GM19468 (cell line): Measurements from ENCODE around the gene ELFN1.

Source experiments
- ATAC-seq: cut with Tn5 transposase; IDR thresholded peaks from one replicate; pipeline ENCODE4 v1.9.1; 2021; ENCODE audit warnings: mild to moderate bottlenecking, moderate library complexity, moderate number of reproducible peaks; ENCODE audit not compliant: unreplicated experiment; ENCODE audit errors: extremely low read depth

The ELFN1 gene

DNA sequence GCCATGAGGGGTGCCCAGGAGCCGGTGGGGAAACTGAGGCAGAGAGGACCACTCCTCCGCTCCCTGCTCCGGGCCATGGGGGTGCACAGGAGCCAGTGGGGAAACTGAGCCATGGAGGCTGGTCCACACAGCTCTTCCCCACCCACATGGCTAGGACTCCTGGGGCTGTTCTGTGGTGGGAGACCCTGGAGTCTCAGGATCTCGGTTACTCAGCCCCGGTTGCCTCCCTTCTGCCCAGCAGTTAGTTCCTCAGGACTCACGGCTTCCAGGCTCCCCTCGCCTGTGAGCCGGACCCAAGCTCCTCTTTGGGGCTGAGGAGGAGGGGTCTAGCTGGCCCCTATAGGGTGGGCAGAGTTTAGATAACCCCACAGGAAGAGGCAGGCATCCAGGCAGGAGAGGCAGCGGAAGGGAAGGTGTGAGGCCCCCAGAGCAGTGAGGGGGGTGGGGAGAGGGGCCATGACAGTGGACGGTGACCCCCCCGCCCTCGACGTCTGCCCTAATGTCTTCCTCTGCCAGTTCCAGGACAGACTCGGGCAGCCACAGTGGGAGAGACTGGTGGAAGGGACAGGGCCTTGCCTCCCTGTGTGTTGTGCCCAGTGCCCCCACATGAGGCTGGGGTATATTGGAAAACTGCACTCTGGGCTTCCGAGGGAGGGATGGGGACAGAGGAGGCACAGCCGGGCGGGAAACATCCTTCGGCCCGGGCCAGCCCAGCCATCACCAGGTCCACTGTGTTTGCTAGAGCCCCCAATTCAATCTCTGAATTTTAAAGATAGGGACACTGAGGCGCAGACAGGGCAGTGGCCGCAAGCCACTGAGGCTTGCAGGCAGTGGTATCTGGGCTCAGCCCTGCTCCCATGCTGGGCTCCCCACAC is 4.3 kb downstream of the ELFN1 start:
- ATAC-seq, result no peak

DNA sequence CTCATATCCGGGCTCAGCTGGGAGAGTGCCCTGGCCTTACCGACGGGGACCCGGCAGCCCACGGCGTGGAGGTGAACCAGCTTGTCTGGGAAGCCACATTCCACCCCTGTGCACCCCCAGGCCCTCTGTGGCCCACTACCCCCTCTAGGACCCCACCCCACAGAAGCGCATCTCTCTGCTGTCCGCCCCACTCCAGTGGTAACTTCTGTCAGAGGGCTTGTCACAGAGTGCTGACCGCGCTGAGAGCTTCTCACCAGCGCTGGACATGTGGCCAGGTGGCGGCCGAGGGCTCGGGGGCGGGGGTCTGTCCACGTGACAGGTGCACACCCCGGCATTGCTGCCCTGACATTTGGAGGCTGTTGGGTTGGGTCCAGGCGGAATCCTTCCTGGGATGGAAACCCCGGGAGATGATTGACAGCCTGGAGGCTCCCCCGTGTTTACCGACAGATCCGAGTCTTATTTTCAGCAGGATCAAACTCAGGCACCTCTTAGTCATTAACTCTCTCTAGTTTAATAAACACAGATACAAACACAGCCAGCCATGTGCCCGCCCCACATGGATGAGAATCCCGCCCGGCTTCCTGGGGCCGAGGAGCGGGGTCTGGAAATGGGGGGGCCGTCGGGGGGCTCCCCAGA is 5.1 kb downstream of the ELFN1 start:
- ATAC-seq, result no peak

DNA sequence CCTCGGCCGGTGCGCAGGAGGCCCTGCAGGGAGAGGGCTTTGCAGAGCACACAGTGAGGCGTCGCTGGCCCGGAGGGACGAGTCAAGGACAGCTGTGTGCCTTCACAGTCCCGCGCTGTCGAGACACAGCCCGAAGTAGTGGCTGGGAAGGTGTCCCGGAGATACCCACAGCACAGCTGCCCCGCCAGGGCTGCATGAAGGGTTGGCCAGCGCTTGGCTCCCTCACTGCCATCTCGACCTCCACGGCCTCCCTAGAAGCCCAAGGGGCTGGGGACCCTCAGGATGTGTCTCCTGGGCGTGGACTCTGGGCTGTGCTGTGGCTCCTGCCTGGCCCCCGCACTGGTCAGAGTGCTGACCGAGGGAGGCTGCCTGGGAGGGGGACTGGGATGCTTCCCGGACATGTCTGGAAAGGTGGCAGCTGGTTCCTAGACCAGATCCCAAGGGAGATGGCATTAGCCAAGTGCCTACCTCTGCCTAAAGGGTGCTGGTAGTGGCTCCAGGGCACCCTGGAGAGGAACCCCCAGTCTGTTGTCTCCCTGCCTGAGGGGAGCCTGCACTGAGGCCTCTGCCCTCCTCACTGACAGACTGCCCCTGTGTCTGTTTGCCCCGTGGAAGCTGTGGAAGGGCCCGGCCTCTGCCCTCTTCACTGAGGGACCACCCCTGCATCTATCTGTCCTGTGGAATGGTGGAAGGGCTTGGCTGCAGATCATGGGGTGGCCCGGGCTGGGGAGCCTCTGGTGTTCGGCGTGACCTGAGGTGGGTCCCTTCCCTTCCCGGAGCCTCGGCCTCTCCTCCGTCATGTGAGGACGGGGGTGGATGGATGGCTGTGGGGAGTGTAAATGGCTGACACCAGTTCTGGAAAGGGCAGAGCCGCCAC is 5.8 kb downstream of the ELFN1 start:
- ATAC-seq, result no peak

DNA sequence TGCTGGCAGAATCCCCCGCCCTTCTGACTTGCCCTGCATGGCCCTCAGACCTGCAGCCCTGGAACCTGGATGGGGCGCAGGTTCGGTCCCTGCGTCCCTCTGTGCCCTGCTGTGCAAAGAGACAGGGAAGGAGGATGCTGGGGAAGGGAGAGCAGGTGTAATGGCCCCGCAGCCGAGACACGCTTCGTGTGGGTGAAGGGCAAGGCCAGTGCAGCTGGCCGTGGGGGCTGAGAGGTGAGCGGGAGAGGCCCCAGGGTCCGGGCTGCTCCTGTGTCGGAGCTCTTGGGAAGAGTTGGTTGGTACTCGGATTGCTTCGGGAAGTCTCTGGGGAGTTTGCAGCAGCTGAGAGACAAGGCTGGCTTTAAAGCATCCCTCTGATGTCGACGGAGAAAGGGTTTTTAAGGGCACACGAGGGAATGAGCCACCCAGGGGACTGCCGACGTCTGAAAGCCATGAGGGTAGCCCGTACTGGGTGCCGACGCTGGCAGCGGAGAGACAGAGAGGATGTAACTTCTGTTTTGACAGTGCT is 6.5 kb downstream of the ELFN1 start:
- ATAC-seq, result no peak

DNA sequence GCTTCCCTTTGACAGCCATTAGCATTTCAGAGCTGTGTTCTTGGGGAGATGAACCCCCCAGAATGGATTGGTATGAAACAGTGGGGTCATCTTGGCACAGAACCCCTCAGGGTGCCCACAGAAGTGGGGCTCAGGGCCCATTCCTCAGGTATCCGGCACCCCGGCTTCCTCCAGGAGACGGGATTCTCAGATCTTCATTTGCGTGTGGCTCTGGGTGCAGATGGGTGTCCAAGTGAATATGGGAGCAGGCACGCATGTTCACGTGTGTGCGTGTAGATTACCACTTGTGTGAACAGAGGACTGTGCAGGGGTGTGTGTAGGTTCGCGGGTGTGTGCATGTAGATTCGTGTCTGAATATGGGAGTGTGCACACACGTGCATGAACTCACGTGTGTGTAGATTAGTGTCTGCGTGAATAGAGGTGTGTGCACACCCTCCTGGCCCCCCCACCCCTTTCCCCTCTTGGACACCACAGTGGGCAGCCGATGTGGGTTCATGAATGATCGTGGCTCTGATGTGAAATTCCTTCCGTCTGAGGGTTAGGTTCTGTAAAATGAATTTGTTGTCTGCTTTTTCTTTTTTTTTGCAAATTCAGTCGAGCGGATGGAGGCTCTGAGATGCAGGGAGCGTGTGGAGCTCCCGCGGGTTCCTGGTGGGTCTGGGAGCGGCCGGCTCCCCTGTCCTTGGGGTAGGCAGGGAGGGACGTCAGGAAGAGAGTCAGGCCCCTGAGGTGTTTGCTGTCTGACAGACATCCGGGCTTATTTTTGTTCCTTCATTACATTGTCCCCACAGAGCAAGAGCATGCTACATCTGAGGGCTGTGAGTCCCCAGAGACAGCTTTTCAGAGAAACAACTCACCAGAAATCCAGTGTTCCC is 7.4 kb downstream of the ELFN1 start:
- ATAC-seq, result no peak

DNA sequence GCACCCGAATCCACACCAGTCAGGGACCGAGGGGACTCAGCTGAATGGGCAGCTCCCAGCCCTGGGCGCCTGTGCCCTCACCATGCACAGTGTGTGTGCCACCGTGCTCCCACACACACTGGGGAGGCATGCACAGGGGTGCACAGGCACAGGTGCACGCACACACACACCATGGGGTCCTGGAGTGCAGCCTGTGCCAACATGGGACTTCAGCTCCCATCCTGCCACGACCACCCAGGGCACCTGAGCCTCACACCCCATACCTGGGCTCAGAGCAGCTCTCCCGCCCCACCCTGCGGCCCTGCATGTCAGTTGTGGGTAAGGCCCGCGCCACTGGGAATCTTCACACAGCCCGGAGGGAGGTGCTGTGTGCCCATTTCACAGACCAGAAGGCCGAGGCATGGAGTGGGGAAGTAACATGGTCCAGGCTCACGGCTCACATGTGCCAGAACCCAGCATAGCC is 8.0 kb downstream of the ELFN1 start:
- no peak for ATAC-seq

DNA sequence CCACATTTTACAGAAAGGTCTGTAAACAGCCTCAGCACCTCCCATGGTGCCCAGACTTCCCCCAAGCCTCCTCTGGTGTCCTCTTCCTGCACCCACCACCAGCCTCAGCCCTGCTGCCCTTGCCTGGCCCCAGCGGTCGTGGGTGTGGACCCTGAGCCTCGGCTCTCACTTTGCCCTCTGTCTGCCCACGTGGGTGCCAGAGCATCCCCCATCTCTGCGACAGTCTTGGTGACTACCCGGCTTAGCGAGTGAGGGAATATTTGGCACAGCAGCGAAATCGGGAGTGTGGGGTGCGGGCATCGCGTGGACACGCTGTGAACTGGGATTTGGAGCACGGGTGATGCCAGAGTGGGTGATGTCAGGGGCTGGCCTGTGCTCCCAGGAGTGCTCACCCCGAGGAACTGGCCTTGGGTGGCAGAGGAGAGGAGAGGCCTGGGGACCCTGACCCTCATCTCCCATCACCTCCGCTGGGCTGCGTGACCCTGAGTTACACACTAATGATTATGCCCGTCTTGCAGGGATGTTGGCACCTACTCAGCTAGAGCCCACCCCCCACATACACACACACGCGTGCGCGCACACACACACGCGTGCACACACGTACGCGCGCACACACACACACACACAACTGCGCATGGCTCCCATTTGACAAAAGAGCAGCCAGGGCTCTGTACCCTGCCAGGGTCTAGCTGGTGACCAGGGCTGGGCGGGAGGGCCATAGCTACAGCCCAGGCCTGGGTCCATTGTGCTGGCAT is 8.7 kb downstream of the ELFN1 start:
- no peak for ATAC-seq

DNA sequence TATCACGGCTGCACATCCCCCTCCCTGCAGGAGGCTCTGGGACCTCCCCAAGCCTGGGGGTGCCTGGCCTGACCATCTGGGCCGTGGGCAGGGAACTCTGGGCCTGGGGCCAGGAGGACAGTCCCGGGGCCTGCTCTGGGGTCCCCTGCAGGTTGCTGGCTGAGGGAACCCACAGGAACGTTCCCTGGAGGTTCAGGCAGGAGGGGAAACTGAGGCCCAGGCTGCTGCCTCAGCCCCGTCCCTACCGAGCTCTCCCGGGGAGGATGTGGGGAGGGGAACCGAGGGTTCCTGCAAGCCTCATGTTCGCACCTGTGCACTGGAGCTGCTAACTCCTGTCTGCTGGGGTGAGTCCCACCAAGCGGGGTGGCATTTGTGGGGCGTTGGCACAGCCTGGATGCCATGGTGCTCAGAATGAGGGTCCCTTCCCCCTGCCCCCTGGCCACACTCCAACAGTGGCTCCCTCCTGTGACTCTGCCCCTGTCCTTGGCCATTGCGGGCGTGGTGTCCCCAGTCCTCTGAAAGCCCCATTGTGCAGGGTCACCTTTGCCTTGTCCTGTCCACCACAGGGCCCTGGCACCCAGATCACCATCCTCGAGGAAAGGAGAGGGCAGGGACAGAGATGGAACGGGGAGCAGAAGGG is 9.4 kb downstream of the ELFN1 start:
- no peak for ATAC-seq

DNA sequence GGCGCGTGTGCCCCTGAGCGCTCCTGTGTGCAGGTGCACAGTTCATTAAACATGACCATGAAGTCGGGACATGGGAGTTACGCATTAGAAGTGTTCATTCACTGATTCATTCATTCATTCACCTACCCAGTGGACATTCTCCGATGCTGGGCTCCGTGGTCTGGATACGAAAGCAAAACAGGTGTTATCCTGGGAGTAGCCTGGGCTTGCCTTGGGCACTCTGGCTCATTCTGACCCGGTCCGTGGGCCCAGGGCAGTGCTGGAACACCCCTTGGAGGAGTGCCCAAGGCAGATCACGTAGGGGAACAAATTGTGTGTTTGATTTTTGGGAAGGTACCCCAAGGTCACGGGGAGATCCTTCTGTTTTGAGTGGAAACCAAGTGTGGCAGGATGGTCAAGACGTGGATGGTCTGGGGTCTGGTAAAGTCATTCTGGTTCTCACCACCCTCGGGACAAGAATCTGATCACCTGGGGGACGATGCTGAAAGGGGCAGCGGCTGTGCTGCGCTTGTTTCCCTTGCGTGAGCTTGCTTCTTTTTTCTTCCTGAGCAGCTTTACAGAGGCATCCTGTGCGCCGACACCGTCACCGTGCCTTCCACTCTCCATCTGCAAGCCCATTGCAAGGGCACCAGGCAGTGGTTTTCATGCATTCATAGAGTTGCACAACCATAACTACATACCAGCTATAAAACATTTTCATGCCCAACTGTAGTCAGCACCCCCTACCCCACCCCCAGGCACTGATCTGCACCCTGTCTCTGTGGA is 10.1 kb downstream of the ELFN1 start:
- ATAC-seq, result no peak

DNA sequence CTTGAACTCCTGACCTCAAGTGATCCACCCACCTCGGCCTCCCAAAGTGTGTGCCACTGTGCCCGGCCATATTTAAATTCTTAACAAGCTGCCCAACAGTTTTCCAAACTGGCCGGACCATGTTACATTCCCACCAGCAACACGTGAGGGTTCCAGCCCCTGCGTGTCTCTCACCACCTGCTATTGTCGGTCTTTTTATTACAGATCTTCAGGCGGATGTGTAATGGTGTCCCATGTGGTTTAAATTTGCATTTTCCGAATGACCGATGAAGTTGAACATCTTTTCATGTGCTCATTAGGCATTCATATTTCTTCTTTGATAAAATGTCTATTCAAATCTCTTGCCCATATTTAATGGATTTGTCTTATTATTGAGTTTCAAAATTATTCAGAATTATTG is 11.5 kb downstream of the ELFN1 start:
- ATAC-seq, result no peak

DNA sequence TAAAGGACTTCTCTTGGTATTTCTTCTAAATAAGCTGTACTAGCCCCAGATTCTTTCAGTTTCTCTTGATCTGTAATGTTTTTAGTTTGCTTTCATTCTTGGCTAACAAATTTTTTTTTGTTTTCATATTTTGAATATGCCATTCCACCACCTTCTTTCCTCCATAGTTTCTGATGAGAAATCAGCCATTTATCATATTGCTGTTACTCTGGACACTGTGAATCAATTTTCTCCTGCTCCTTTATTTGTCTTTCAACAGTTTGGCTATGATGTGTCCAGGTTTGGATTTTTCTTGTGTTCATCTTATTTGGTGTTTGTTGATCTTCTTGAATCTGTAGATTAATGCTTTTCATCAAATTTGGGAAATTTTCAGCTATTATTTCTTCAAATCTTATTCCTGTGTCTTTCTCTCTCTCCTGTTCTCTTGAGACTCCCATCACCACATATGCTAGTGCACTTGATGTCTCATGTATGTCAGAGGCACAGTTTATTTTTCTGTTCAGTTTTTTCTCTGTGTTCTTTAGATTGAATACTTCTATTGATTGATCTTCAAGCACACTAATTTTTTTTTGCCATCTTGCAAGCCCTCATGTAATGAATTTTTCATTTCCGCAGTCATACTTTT is 15.0 kb downstream of the ELFN1 start:
- no peak for ATAC-seq

DNA sequence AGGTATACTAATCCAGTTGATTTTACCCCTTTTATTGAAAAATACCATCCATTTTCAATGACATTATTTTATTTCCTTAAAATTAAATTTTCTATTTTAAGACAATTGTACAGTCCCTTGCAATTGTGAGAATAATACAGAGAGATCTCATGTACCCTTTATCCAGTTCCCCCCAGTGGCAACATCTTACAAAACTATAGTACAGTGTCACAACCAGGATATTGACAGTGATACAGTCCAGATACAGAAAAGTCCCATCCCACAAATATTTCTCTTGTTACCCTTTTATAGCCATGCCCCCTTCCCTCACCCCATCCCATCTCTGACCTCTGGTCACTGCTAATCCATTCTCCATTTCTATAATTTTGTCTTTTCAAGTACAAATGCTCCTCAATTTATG is 18.5 kb downstream of the ELFN1 start:
- ATAC-seq, result no peak

DNA sequence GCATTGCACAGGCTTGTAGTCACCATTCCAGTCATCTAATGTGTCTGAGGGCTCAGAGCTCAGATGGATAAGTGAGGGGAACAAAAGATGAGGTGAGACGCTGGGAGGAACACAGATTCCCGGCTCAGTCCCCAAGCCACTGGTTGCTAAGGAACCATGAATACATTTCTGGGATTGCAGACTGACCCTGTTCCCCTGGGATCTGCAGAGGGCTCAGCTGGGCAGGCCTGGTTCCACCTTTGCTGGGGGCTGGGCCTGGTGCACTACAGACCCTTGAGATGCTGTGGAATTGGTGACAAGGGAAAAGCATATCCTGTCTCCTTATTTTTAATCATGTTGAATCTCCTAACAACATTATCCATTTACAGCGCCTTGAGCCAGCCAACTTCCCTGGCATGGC is 19.2 kb downstream of the ELFN1 start:
- no peak for ATAC-seq

DNA sequence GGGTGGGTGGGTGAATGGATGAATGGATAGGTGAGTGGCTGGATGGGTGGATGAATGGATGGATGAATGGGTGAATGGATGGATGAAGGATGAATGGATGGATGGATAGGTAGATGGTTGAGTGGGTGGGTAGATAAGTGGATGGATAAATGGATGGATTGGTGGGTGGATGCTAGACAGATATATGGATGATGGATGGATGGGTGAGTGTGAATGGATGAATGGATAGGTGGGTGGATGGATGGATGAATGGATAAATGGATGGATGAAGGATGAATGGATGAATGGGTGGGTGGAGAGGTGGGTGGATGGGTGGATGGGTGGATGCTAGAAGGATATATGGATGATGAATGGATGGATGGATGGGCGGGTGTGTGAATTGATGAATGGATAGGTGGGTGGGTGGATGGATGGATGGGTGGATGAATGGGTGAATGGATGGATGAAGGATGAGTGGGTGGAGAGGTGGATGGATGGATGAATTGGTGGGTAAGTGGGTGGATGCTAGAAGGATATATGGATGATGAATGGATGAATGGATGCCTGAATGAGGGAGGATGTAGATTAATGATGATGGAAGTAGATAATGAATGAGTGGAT is 20.4 kb downstream of the ELFN1 start:
- ATAC-seq, result no peak

DNA sequence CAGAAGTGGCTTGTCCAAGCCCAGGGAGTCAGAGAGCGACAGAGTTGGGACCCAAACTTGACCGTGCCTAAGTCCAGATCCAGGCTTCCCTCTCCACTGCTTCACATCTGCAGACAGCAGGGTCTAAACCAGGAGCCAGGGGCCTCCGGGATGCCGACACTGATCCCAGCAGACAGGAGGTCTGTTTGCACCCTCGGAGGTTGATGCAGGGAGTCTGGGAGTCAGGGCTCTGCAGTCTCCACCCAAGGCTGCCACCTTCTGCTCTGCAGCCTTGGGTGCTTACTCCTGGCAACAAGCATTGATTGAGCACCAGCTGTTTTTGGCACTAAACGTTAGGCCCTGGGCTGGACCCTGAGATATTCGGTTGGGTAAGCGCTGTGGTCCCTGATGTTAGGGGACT is 21.0 kb downstream of the ELFN1 start:
- ATAC-seq, result no peak

DNA sequence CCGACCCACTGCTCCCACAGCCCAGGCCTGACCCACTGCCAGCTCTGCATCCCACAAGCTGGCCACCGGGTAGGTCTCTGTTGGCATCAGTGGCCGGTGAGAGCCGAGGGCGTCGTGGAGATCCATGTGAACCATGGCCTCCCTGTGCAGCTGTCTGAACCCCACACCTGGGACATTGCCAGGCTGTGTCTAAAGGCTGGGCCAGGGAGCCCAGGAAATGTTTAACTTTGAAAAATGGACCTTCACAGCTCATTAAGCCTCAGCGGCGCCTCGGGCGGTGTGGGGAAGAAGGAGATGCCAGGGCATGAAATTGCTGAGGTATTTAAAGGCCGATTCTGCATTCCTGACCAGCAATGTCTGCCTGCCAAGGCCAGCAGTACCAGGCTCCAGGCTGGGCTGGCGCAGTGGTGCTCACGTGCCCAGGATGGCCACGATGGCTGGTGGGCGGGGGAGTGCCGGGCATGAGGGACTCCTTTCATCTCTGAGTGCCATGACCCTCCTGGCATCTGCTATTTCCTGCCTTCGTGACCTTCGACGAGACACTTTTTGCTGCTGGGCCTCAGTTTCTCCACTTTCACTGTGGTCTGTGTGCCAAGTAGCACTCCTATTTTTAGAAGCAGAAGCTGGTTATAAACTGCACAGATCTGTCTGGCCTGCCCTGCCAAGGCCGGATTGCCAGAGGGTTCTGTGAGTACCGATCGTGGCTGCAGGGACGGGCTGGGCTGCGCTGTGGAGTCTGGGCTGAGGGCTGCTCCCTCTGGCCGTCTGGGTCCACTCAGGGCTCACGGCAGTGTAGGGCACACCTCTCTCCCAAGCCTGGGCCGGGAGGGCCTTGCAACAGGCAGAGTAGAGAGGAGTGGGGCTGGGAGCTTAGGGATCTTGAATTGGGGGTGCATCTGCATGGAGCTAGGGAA is 21.8 kb downstream of the ELFN1 start:
- no peak for ATAC-seq
